Astrocyte of the cerebellum (primary cell): Measurements from ENCODE around the gene RBP3.
A peak's percentile ranks its signal among the peaks of the same experiment; 100 is the strongest.

Experiments
- DNase-seq: peaks from one replicate; pipeline ENCODE4 v3.0.0-alpha.2; 2011; ENCODE audit warnings: low read depth
- H3K4me3 ChIP-seq: 2 replicates; pipeline ENCODE4 v1.5.1; 2011; ENCODE audit warnings: mild to moderate bottlenecking, low read depth, low read length, moderate library complexity
- CTCF ChIP-seq: IDR thresholded peaks from 2 replicates; pipeline ENCODE4 v1.5.1; 2012; ENCODE audit warnings: low read length, low read depth, moderate library complexity, mild to moderate bottlenecking; ENCODE audit errors: missing control alignments
- in situ Hi-C: cut with HindIII; loops from 2 replicates; pipeline ENCODE4 v1.10.0; 2017; ENCODE audit warnings: low sequenced_read_pairs

The RBP3 gene

GRCh38 chr10:47339186-47339735 lies 8.9 kb upstream of the RBP3 start:
- no peak for DNase-seq
- in situ Hi-C loops: no loop called here
- TF ChIP-seq CTCF: no peak
- no peak overlapping the region for H3K4me3 ChIP-seq

- in situ Hi-C loops: no loop called here
- DNase-seq: no peak
- no peak for TF ChIP-seq CTCF
- H3K4me3 ChIP-seq: no peak overlapping the region
These were observed 8.2 kb upstream of the RBP3 start for GRCh38 chr10:47339759-47340607.

GRCh38 chr10:47340608-47341170 lies 7.5 kb upstream of the RBP3 start:
- no peak overlapping the region for H3K4me3 ChIP-seq
- in situ Hi-C loops: no loop called here
- peak; percentile 22 for DNase-seq
- TF ChIP-seq CTCF: peak; percentile 95

GRCh38 chr10:47344996-47345870 lies 2.9 kb upstream of the RBP3 start:
- no peak for TF ChIP-seq CTCF
- H3K4me3 ChIP-seq: no peak overlapping the region
- in situ Hi-C loops: no loop called here
- no peak for DNase-seq

GRCh38 chr10:47346581-47347302 lies 1.4 kb upstream of the RBP3 start:
- in situ Hi-C loops: no loop called here
- TF ChIP-seq CTCF: no peak
- no peak overlapping the region for H3K4me3 ChIP-seq
- no peak for DNase-seq

- TF ChIP-seq CTCF: no peak
- H3K4me3 ChIP-seq: no peak overlapping the region
- DNase-seq: no peak
- in situ Hi-C loops: no loop called here
These were observed 874 bp upstream of the RBP3 start for GRCh38 chr10:47347303-47347675.
